AG09309 (cell line): Measurements from ENCODE around the gene MSH3.

Source experiments
- DNase-seq: peaks from one replicate; pipeline ENCODE4 v3.0.0-alpha.2; 2010; ENCODE audit warnings: low read depth
- H3K4me3 ChIP-seq: 2 replicates; pipeline ENCODE4 v1.5.1; 2011; ENCODE audit warnings: mild to moderate bottlenecking, low read depth, low read length, moderate library complexity; ENCODE audit not compliant: control insufficient read depth
- TF ChIP-seq, protein P1 (sequence below): IDR thresholded peaks from 2 replicates; pipeline ENCODE4 v1.5.1; 2011; ENCODE audit warnings: mild to moderate bottlenecking, low read depth, low read length, inconsistent platforms; ENCODE audit not compliant: insufficient read depth, control insufficient read depth; ENCODE audit errors: missing control alignments

Gene MSH3

GRCh38 chr5:80763211-80763610 lies 108.8 kb downstream of the MSH3 start:
- DNase-seq: no peak
- no peak overlapping the region for H3K4me3 ChIP-seq
- TF ChIP-seq, protein P1, sequence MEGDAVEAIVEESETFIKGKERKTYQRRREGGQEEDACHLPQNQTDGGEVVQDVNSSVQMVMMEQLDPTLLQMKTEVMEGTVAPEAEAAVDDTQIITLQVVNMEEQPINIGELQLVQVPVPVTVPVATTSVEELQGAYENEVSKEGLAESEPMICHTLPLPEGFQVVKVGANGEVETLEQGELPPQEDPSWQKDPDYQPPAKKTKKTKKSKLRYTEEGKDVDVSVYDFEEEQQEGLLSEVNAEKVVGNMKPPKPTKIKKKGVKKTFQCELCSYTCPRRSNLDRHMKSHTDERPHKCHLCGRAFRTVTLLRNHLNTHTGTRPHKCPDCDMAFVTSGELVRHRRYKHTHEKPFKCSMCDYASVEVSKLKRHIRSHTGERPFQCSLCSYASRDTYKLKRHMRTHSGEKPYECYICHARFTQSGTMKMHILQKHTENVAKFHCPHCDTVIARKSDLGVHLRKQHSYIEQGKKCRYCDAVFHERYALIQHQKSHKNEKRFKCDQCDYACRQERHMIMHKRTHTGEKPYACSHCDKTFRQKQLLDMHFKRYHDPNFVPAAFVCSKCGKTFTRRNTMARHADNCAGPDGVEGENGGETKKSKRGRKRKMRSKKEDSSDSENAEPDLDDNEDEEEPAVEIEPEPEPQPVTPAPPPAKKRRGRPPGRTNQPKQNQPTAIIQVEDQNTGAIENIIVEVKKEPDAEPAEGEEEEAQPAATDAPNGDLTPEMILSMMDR: no peak

GRCh38 chr5:80763873-80764647 lies 109.6 kb downstream of the MSH3 start:
- TF ChIP-seq, protein P1: no peak
- no peak for DNase-seq

DNA sequence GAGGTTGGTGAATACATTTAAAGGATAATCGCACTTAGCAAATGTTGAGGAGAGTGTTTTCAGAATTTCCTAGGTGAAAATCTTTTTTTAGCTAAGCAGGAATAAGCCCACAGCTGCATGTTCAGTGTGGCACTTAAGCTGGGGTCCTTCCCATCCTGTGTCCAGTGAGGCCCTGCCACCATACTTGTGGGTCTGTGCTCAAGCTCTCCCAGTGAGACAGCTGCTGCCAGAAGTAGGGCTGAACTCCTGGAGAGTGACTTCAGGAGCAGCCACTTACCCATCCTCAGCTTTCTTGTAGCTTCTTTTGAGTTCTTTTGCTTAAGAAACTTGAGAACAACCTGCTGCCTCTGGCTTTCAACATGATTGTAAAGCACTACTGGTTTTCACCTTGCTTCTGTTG lies 110.3 kb downstream of the MSH3 start:
- TF ChIP-seq, protein P1: no peak
- H3K4me3 ChIP-seq: no peak overlapping the region
- DNase-seq: no peak

More at GRCh38 chr5:80763873-80764647, 109.6 kb downstream of the MSH3 start:
- H3K4me3 ChIP-seq: no peak overlapping the region

DNA sequence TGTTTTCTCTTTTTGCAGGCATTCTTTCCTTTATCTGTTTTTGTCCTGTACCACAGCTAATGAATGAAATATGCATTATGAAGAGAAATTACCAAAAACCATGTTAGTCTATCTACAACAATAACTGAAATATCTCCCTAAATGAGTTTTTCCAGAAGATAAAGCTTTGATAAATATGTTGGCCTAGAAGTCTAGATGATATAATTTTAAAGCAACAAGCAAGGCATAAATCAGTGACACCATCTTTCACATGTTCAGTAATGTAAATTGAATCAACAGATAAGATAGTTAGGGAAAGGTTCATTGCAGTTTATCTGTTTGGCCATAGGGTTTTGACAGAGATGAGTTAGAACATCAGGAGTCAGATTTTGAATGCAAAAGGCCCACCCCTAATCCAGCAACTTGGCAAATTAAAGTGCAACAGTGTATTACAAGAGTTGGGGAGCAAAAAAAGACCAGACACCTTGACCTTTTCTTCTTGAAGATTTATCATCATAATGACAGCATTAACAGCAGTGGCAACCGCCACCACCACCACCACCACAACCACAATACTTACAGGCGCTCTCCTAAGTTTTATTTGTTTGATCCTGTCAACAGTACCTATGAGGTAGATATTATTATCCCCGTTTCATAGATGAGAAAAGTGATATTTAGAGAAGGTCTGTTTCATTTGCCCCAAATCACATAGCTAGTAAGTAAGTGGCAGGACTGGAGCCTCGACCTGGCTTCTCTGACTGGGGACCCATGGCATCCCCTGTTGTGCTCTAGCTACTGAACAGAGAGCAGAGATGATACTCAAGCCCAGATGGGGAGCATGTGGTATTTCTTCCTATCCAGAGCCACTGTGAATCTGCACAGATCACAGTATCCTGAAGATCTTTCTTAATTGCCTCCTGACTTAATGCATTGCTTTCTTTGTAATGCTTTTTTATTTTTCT lies 123.2 kb downstream of the MSH3 start:
- H3K4me3 ChIP-seq: no peak overlapping the region
- TF ChIP-seq, protein P1: no peak
- no peak for DNase-seq

GRCh38 chr5:80780024-80780423 lies 125.6 kb downstream of the MSH3 start:
- H3K4me3 ChIP-seq: no peak overlapping the region
- DNase-seq: no peak
- TF ChIP-seq, protein P1: no peak

DNA sequence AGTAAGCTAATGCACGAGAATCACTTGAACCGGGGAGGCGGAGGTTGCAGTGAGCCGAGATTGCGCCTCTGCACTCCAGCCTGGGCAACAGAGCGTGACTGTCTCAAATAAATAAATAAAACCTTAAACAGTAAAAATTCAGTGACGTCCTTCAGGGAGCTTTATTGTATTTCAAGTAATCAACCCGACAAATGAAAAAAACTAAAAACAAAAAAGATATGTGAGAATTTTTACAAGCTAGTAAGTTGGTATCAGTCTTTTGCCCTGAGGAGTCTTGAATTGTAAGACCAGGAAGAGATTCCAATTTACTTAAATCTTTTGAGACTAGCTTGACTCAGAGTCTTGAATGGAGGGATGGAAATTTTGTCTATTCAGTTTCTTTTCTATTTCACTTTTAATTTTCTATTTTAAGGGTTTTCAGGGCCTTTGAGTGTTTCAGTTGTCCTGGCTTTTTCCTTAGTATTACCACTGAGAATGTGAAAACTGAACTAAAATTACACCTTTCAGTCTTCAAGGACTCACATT lies 126.4 kb downstream of the MSH3 start:
- no peak for DNase-seq
- H3K4me3 ChIP-seq: no peak overlapping the region
- TF ChIP-seq, protein P1: no peak
